HepG2 (cell line): Measurements from ENCODE around the gene KRTAP10-2. TPM values are rescaled to one million over a fixed set of nuclear protein-coding genes. Genes with fewer than 3 reads are reported as not detected.

Experiments used
- ARID5B ChIP-seq: IDR thresholded peaks from 2 replicates; pipeline ENCODE4 v1.4.0; 2020; ENCODE audit warnings: mild to moderate bottlenecking, missing genetic modification reagents
- GABPB1 ChIP-seq: IDR thresholded peaks from 2 replicates; pipeline ENCODE4 v1.6.1; 2016; ENCODE audit warnings: mild to moderate bottlenecking, missing genetic modification reagents, moderate library complexity, missing compliant biosample characterization
- GRHL1 ChIP-seq: sonication (generic); formaldehyde crosslinking; conservative IDR thresholded peaks from 2 replicates; pipeline ENCODE4 v1.8.0; 2022; ENCODE audit warnings: missing genetic modification reagents
- HNRNPL ChIP-seq: fragments of 200-400 bp; formaldehyde crosslinking; IDR thresholded peaks from 2 replicates; pipeline ENCODE4 v1.6.1; 2017; ENCODE audit warnings: mild to moderate bottlenecking, low read depth, low read length
- PHF21A ChIP-seq: sonication (generic); formaldehyde crosslinking; IDR thresholded peaks from 2 replicates; pipeline ENCODE4 v1.5.0; 2020; ENCODE audit warnings: mild to moderate bottlenecking, missing genetic modification reagents
- SNAPC5 ChIP-seq: sonication (generic); formaldehyde crosslinking; IDR thresholded peaks from 2 replicates; pipeline ENCODE4 v1.8.1; 2023; ENCODE audit warnings: mild to moderate bottlenecking, missing genetic modification reagents, borderline replicate concordance
- TRAFD1 ChIP-seq: sonication (generic); formaldehyde crosslinking; IDR thresholded peaks from 2 replicates; pipeline ENCODE4 v1.5.1; 2020; ENCODE audit warnings: missing genetic modification reagents, mild to moderate bottlenecking, borderline replicate concordance
- UBTF ChIP-seq: sonication (generic); formaldehyde crosslinking; IDR thresholded peaks from 2 replicates; pipeline ENCODE4 v1.4.0; 2020; ENCODE audit warnings: mild to moderate bottlenecking, missing genetic modification reagents
- ZBED4 ChIP-seq: sonication (generic); formaldehyde crosslinking; IDR thresholded peaks from 2 replicates; pipeline ENCODE4 v1.4.0; 2020; ENCODE audit warnings: missing genetic modification reagents, borderline replicate concordance
- ZBTB1 ChIP-seq: sonication (generic); formaldehyde crosslinking; IDR thresholded peaks from 2 replicates; pipeline ENCODE4 v1.4.0; 2020; ENCODE audit warnings: missing genetic modification reagents, borderline replicate concordance
- ZNF605 ChIP-seq: sonication (generic); formaldehyde crosslinking; IDR thresholded peaks from 2 replicates; pipeline ENCODE4 v1.8.0; 2022; ENCODE audit warnings: mild to moderate bottlenecking, missing genetic modification reagents
- ZNF720 ChIP-seq: sonication (generic); formaldehyde crosslinking; IDR thresholded peaks from 2 replicates; pipeline ENCODE4 v1.4.0; 2020; ENCODE audit warnings: missing genetic modification reagents
- ZNF749 ChIP-seq: sonication (generic); formaldehyde crosslinking; IDR thresholded peaks from 2 replicates; pipeline ENCODE4 v1.8.0; 2022; ENCODE audit warnings: mild to moderate bottlenecking, missing genetic modification reagents, moderate library complexity, borderline replicate concordance
- polyA plus RNA-seq, 8 experiments: library from polyadenylated mRNA; depleted of rRNA in 3 of 8; stranded (reverse) in 7 of 8; unstranded in 1 of 8; fragments of >200 nt; fragmentation: Illumina TruSeq in 4 of 8; extraction: Trizol in 4 of 8; gene quantifications; 2 replicates each; pipeline versions ENCODE4 v1.2.1 to v1.2.3, GENCODE V29; 2011 to 2016; ENCODE audit warnings: low read depth in 4 of 8, missing spikeins in 1 of 8, mixed read lengths in 1 of 8; ENCODE audit not compliant: insufficient read depth in 1 of 8
- total RNA-seq, 5 experiments: library from RNA; depleted of rRNA; stranded (reverse); fragments of >200 nt; fragmentation: Illumina TruSeq; extraction: Trizol; gene quantifications; 2 replicates each; pipeline ENCODE4 v1.2.3, GENCODE V29; 2016; ENCODE audit warnings: low read depth in 1 of 5

The KRTAP10-2 gene
- total and polyA plus RNA-seq, 2 of the 13 experiments (the other 11 are each of a cell fraction or from before 2014, with no cell fraction given), result not detected

GRCh38 chr21:44574457-44575306 lies 23.4 kb upstream of the KRTAP10-2 start (continued):
- TF ChIP-seq TRAFD1 (CRISPR knock-in tag) (no peak), ZNF605 (CRISPR knock-in tag) (0 out of 2 replicates have a peak, but pooled peaks have one; percentile 14), ZBTB1 (CRISPR knock-in tag) (no peak), GABPB1 (CRISPR knock-in tag) (peak; percentile 43; the same call in 1 of the 2 replicates), SNAPC5 (CRISPR knock-in tag) (no peak), ZNF720 (CRISPR knock-in tag) (no peak), UBTF (0 out of 2 replicates have a peak, but pooled peaks have one; percentile 25), ZNF749 (CRISPR knock-in tag) (no peak), GRHL1 (no peak), ZBED4 (CRISPR knock-in tag) (no peak), PHF21A (CRISPR knock-in tag) (peak; percentile 48; the same call in 1 of the 2 replicates), HNRNPL (0 out of 2 replicates have a peak, but pooled peaks have one; percentile 63), ARID5B (CRISPR knock-in tag) (peak; percentile 61)
